Fibroblast of gingiva (primary cell): ENCODE data around the gene OR2J2.
"Not testable (repeated sequence)": the region's sequence is repeated elsewhere in the genome, so short reads cannot be mapped to it uniquely, and the experiment has no call there.

ENCODE experiments used
- DNase-seq: peaks from one replicate; pipeline ENCODE4 v3.0.0-alpha.2; 2011; ENCODE audit warnings: low read depth

The OR2J2 gene

GRCh38 chr6:29170607-29171006 lies at the start of gene OR2J2:
Gene OR2J2 (plus strand): TSS chr6:29170907. CDS start chr6:29173636, 2,729 bp downstream.
- not testable (repeated sequence) for DNase-seq

DNA sequence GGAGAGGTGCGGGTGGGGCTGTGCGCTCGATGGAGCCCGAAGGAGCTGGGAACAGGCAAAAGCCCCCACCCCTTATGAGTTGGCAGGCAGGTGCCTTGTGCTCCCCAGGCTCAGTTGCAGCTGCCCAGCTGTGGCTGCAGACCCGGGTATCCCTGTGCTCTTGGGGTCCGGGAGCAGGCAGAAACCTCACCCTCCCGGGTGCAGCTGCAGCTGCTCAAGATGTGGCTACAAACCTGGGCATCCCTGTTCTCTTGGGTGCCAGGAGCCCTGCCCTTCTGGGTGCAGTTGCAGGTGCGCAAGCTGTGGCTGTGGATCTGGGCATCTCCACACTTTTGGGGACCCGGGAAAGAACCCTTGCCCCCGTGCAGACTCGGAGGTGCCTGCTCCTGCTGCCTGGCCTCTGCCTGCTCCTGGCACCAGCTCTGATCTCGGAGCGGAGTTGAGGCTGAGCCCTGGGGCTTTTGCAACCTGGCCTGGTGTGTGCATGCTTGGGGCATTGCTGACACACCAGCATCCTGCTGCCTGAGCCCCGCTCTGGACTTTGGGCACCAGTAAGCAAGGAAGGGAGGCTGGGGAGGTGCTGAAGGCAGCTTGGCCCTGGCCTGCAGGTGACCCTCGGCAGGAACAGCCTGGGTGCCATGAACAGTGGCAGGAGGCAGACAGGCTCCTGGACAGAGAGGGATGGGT lies 41.2 kb upstream of the OR2J2 start:
- DNase-seq, result no peak

DNA sequence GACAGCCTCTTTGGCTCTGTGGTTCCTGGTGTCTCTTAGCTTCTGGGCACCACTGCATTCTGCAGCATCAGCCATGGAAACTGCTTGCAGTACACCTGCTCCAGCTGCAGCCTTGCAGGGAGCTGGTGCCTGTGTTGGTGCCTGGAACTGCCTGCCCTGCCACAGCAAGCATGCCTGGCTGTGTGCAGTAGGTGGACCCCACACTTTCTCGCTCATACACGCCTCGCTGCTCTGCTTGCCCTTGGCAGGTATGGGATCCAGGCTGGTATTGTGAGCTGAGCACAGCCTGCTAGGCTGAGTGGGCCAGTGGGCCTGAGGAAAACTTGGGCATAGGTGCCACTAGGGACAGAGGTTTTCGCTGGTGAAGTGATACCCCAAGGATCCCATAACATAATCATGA lies 40.1 kb upstream of the OR2J2 start:
- DNase-seq, result no peak

- DNase-seq, result no peak
These were observed 39.0 kb upstream of the OR2J2 start for GRCh38 chr6:29131691-29132090.

DNA sequence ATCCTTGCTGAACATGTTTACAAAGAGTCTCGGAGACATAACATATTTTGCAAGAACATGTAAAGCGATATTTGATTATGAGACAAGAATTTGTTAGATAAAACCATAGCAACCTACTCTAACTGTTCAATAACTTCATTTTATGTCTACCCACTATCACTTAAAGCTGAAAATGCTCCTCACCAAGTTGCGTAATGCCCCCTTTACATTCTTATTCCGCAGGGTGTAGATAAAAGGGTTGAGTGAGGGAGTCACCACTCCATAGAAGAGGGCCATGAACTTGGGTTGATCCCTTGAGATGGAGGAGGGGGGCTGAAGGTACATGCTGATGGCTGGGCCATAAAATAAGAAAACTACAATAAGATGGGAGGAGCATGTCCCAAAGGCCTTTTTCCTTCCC lies 33.0 kb upstream of the OR2J2 start:
- no peak for DNase-seq

- DNase-seq, result no peak
These were observed 29.1 kb upstream of the OR2J2 start for GRCh38 chr6:29141606-29142005.

DNA sequence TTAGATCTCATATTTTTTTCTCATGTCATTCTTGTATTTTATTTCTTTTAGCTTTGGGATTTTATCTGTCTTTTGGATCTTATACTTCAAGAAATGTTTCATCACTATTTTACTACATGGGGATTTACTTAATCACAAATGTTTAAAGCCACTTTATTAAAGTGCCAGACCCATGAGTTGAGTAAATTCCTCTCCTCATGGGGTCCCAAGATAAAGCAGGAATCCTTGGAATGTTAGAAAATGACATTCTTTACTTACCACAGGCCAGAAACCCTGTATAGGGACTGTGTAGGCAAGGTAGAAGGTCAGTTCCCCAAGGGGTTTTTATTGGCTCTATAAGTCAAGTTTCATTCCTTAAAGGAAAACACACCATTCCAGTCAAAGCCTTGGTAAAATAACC lies 28.4 kb upstream of the OR2J2 start:
- no peak for DNase-seq

- no peak for DNase-seq
These were observed 24.5 kb upstream of the OR2J2 start for GRCh38 chr6:29146179-29146578.

GRCh38 chr6:29147074-29147473 lies 23.6 kb upstream of the OR2J2 start:
- no peak for DNase-seq

GRCh38 chr6:29149444-29149843 lies 21.3 kb upstream of the OR2J2 start:
- DNase-seq, result not testable (repeated sequence)

GRCh38 chr6:29153083-29153482 lies 17.6 kb upstream of the OR2J2 start:
- no peak for DNase-seq

DNA sequence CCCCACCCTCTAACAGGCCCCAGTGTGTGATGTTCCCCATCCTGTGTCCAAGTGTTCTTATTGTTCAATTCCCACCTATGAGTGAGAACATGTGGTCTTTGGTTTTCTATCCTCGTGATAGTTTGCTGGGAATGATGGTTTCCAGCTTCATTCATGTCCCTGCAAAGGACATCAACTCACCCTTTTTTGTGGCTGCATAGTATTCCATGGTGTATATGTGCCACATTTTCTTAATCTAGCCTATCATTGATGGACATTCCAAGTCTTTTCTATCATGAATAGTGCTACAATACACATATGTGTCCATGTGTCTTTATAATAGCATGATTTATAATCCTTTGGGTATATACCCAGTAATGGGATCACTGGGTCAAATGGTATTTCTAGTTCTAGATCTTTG lies 15.5 kb upstream of the OR2J2 start:
- not testable (repeated sequence) for DNase-seq

GRCh38 chr6:29159922-29160321 lies 10.8 kb upstream of the OR2J2 start:
- DNase-seq, result not testable (repeated sequence)

GRCh38 chr6:29165571-29165970 lies 5.1 kb upstream of the OR2J2 start:
- not testable (repeated sequence) for DNase-seq

DNA sequence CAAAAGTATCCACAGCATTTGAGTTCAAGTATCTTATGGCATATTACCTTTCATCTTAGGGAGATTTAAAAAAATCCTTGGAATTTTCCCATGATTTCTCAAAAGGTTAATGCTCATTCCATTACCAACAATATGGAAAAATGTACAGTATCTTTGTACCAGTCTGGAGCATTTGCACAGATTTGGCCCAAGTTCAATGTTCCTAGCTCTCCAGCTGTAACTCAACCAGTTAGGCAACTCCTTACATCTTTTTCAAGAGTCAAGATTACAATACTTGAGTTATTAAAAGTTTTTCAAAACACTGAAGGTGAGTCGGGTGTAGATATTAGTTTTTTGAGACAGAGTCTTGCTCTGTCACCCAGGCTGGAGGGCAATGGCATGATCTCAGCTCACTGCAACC lies 1.0 kb downstream of the OR2J2 start:
- DNase-seq, result no peak

DNA sequence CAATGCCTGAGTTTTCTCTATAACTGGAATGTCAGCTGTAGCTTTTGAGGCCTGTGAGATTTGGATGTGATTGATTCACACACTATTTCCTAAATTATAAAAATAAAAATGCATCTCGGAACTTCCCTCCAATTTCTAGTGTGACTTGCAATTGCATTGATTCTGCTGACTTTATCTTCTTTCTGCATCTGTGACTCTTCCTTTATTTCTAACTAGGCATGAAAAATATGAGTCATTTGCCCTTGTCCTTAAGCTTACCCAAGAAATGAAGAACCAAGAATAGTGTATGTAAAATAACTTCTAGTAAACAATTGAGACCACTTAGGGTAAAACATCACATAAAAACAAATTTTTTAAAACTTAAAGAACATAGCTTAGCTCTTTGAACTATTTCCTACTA lies 12.9 kb downstream of the OR2J2 start:
- DNase-seq, result no peak

GRCh38 chr6:29188659-29189058 lies 18.0 kb downstream of the OR2J2 start:
- DNase-seq, result not testable (repeated sequence)

GRCh38 chr6:29200767-29201662 lies 30.3 kb downstream of the OR2J2 start:
- DNase-seq, result no peak

- no peak for DNase-seq
These were observed 31.3 kb downstream of the OR2J2 start for GRCh38 chr6:29201966-29202365.

DNA sequence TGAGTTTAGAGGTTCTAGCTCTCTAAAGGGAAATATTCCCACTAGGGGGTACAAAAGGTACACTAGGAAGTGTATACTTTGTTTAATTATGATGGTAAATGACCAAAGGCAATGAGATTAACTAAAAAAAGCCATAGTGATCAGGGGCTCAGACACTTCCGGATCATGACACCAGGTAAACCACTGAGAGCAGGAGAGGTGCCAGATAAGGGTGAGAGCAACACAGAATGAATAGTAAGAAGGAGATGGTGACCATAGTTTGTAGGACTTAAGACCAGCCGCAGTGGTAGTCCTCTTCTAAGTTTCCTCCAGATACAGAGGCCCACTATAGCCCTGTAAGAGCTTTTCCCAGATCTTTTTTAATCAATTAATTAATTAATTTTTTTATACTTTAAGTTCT lies 40.8 kb downstream of the OR2J2 start:
- DNase-seq, result no peak

DNA sequence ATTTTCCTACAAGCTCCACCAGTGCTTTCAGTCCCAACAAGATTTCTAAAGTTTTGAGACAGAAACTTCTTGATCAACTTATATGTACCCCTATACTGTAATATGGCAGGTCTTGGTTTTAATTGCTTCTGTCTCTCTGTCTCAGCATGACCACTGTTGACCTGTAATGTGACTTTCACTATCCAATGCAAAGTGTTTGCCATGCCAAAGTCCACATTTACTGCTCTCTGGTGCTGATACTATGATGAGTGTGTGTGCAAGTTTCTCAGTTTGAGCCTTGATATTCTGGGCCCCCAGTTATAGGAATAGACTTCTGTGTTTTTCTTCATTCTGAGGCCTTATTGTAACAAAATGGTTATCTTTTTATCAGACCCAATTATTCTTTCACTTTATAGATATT lies 45.8 kb downstream of the OR2J2 start:
- DNase-seq, result no peak

GRCh38 chr6:29217242-29217641 lies 46.5 kb downstream of the OR2J2 start:
- not testable (repeated sequence) for DNase-seq

DNA sequence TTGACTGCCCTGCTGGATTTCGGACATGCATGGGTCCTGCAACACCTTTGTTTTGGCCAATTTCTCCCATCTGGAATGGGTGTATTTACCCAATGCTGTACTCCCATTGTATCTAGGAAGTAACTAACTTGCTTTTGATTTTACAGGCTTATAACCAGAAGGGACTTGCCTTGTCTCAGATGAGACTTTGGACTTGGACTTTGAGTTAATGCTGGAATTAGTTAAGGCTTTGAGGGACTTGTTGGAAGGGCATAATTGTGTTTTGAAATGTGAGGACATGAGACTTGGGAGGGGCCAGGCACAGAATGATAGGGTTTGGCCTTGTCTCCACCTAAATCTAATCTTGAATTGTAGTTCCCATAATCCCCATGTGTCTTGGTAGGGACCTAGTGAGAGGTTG lies 47.3 kb downstream of the OR2J2 start:
- DNase-seq, result not testable (repeated sequence)
